K562 (cell line): ENCODE results near the gene DNAH8. TPM values are rescaled to one million over a fixed set of nuclear protein-coding genes. Genes with fewer than 3 reads are reported as not detected.

Experiments used
- ATAC-seq: fragments of 200-7000 bp; cut with Tn5 transposase; 3 replicates; pipeline ENCODE4 v1.9.1; 2020; ENCODE audit warnings: moderate library complexity
- BruUV-seq: library from RNA; stranded (reverse); fragments of 400-500 nt; replicated peaks from 2 replicates; lab custom pipeline; 2021; lab: Mats Ljungman, UMichigan
- CTCF ChIA-PET: fragments of 300-600 bp; formaldehyde crosslinking; extraction: SDS; loops from one replicate; lab custom pipeline; 2021; ENCODE audit warnings: low intra/inter-chr PET ratio; lab: Yijun Ruan, JAX
- POLR2A ChIA-PET: fragments of 300-600, 350-650 bp; sonication (Branson Sonifier 250); formaldehyde crosslinking; extraction: SDS; loops from one replicate; lab custom pipeline; 2021; ENCODE audit warnings: antibody characterized with exemption, inconsistent platforms; lab: Yijun Ruan, JAX
- DNase-seq, 4 experiments: peaks; one replicate each; pipeline versions ENCODE4 v3.0.0 to v3.0.0-alpha.2; 2011 to 2018; ENCODE audit warnings: low spot score in 3 of 4, mixed read lengths in 3 of 4; ENCODE audit errors: extremely low read depth in 1 of 4
- FAIRE-seq: peaks from 2 replicates; lab custom pipeline; 2011; peaks lifted over from hg19 to GRCh38; lab: Jason Lieb, UNC
- H2AFZ ChIP-seq: 2 replicates; pipeline ENCODE4 v1.6.0; 2011; ENCODE audit warnings: low read depth, low read length, control low read depth, inconsistent platforms
- H3K27ac ChIP-seq: fragments of 200-600 bp; 3 replicates; pipeline ENCODE4 v1.8.0; 2011; ENCODE audit warnings: low read depth, mild to moderate bottlenecking, control low read depth, inconsistent platforms, low read length, moderate library complexity, mixed read lengths; ENCODE audit errors: extremely low read depth
- H3K27me3 ChIP-seq, 2 experiments: fragments of 300-600 bp in 1 of 2; 2 replicates in 1 of 2; 3 replicates in 1 of 2; pipeline versions ENCODE4 v1.6.0 to v1.8.0; 2011; ENCODE audit warnings: inconsistent platforms in 2 of 2, low read length in 2 of 2, mild to moderate bottlenecking in 1 of 2, mixed read lengths in 1 of 2, moderate library complexity in 1 of 2; ENCODE audit not compliant: control insufficient read depth in 2 of 2, insufficient read depth in 2 of 2
- H3K36me3 ChIP-seq: fragments of 300-600 bp; 3 replicates; pipeline ENCODE4 v1.8.0; 2011; ENCODE audit warnings: mild to moderate bottlenecking, low read length, inconsistent platforms; ENCODE audit not compliant: control insufficient read depth, insufficient read depth
- H3K4me1 ChIP-seq, 2 experiments: fragments of 200-600 bp in 1 of 2; replicated peaks in 1 of 2; 2 replicates in 1 of 2; 3 replicates in 1 of 2; pipeline versions ENCODE4 v1.5.1 to v1.8.0; 2011; ENCODE audit warnings: inconsistent platforms in 2 of 2, low read length in 2 of 2, mild to moderate bottlenecking in 1 of 2, mixed read lengths in 1 of 2, moderate library complexity in 1 of 2; ENCODE audit not compliant: control insufficient read depth in 2 of 2, insufficient read depth in 2 of 2
- H3K4me2 ChIP-seq: 2 replicates; pipeline ENCODE4 v1.6.1; 2011; ENCODE audit warnings: low read length, control low read depth, inconsistent platforms, mixed read lengths; ENCODE audit not compliant: insufficient read depth
- H3K4me3 ChIP-seq: fragments of 200-600 bp; sonication (generic), shearing (Covaris generic); 2 replicates; pipeline ENCODE4 v1.5.1; 2016; ENCODE audit warnings: control low read depth, inconsistent platforms
- H3K79me2 ChIP-seq: fragments of 200-600 bp; 3 replicates; pipeline ENCODE4 v1.8.0; 2011; ENCODE audit warnings: low read length, inconsistent platforms; ENCODE audit not compliant: control insufficient read depth, insufficient read depth
- H3K9ac ChIP-seq, 2 experiments: 2 replicates each; pipeline versions ENCODE4 v1.6.0 to v1.6.1; 2011; ENCODE audit warnings: low read depth in 2 of 2, low read length in 2 of 2, control low read depth in 1 of 2, inconsistent platforms in 1 of 2, mild to moderate bottlenecking in 1 of 2, mixed read lengths in 1 of 2; ENCODE audit not compliant: insufficient read depth in 1 of 2
- H3K9me1 ChIP-seq: one replicate; pipeline ENCODE4 v1.6.0; 2011; ENCODE audit warnings: inconsistent platforms, mild to moderate bottlenecking, low read length, moderate library complexity; ENCODE audit not compliant: control insufficient read depth, insufficient read depth
- H3K9me3 ChIP-seq: replicated peaks from 2 replicates; pipeline ENCODE4 v1.5.1; 2011; ENCODE audit warnings: low read depth, low read length, inconsistent platforms; ENCODE audit not compliant: control insufficient read depth, insufficient read depth
- H4K20me1 ChIP-seq: replicated peaks from 2 replicates; pipeline ENCODE4 v1.6.1; 2011; ENCODE audit warnings: low read length, inconsistent platforms, mixed read lengths; ENCODE audit not compliant: control insufficient read depth, insufficient read depth
- BRF2 ChIP-seq: IDR thresholded peaks from 3 replicates; pipeline ENCODE4 v1.6.1; 2011; ENCODE audit warnings: borderline replicate concordance, mild to moderate bottlenecking; ENCODE audit not compliant: insufficient read length, insufficient read depth
- ZNF280B ChIP-seq: fragments of 250-450 bp; sonication (Bioruptor Pico); IDR thresholded peaks from 2 replicates; pipeline ENCODE4 v1.5.1; 2021; ENCODE audit warnings: mild to moderate bottlenecking
- WGBS: fragments of 100-300 bp; shearing (Covaris generic); methylation state at CpG from one replicate; pipeline ENCODE4 v1.1.6; 2016; ENCODE audit warnings: low coverage, mixed read lengths; ENCODE audit not compliant: insufficient coverage; ENCODE audit errors: missing lambda C conversion rate; 5-methylcytosine and 5-hydroxymethylcytosine counted together
- in situ Hi-C: fragments of 300-500 bp; cut with MboI; formaldehyde crosslinking; loops from 4 replicates; pipeline ENCODE4 v1.15.0; 2018; ENCODE audit warnings: inconsistent platforms, mixed read lengths
- intact Hi-C: fragments of 100-400 bp; cut with micrococcal nuclease; formaldehyde crosslinking; loops from 2 replicates; pipeline ENCODE4 v1.14.2; 2022
- polyA plus RNA-seq, 8 experiments: library from polyadenylated mRNA; depleted of rRNA in 4 of 8; stranded (reverse) in 5 of 8; unstranded in 3 of 8; fragments of >200 nt; fragmentation: Nextera tagmentation in 2 of 8; fragmentation: Illumina TruSeq in 1 of 8; extraction: Ambion mirVana in 2 of 8; extraction: Trizol in 1 of 8; gene quantifications; 2 replicates each; pipeline versions ENCODE4 v1.2.1 to v1.2.3, GENCODE V29; 2011 to 2014; ENCODE audit warnings: inconsistent platforms in 1 of 8, missing spikeins in 1 of 8
- total RNA-seq, 7 experiments: library from RNA; depleted of rRNA in 6 of 7; stranded (reverse); fragments of >200 nt in 6 of 7; fragmentation: Illumina TruSeq in 2 of 7; extraction: Trizol in 2 of 7; gene quantifications; 2 replicates each; pipeline versions ENCODE4 v1.2.1 to v1.2.3, GENCODE V29; 2011 to 2021; ENCODE audit warnings: low replicate concordance in 1 of 7

Gene DNAH8
- total and polyA plus RNA-seq, 9 of the 15 experiments (the other 6 are each of a cell fraction or from before 2014, with no cell fraction given) = 1.2 to 4.2 (median 2.9) TPM

GRCh38 chr6:38976801-38977500 is 261.8 kb downstream of the DNAH8 start:
- H3K9me3 ChIP-seq = no peaks in the 10 kb centered on the region
- no peaks in the 10 kb centered on the region for H4K20me1 ChIP-seq
- H3K36me3 ChIP-seq = no peaks in the 10 kb centered on the region
- in situ Hi-C loops = no loop called here
- peaks cover 6 to 7% of the 10 kb centered on the region in 2 experiments; a peak in 4 of 5 replicates for H3K27me3 ChIP-seq
- ATAC-seq = no peak
- no peak overlapping the region for H3K9ac ChIP-seq
- DNase-seq = no peak
- ChIA-PET POLR2A (interaction anchor here (1.1 kb wide), 1 partner anchor 20 kb away, joined by 3 read pairs; no protein-coding TSS in a partner anchor), CTCF (no interaction called here)
- H3K4me2 ChIP-seq = no peak overlapping the region
- no peak overlapping the region for H3K27ac ChIP-seq
- H3K9me1 ChIP-seq = no peaks in the 10 kb centered on the region
- intact Hi-C loops = no loop called here
- H3K79me2 ChIP-seq = no peaks in the 10 kb centered on the region
- no TSS peak for BruUV-seq
- no peak overlapping the region for H3K4me3 ChIP-seq
- WGBS = 0% methylated on average over 6 of the region's 6 CpGs
- H2AFZ ChIP-seq = no peak overlapping the region
- H3K4me1 ChIP-seq = no peaks in the 10 kb centered on the region
- no peak for FAIRE-seq
- TF ChIP-seq ZNF280B (CRISPR knock-in tag) = no peak
- TF ChIP-seq BRF2 = no peak
- TF ChIP-seq, all 486 proteins: peak for 0
